H1 (cell line): ENCODE results near the gene FAM24B. TPM values are rescaled to one million over a fixed set of nuclear protein-coding genes. Genes with fewer than 3 reads are reported as not detected.

Source experiments
- ASH2L ChIP-seq: fragments of 200-600, 300-600 bp; sonication (generic); IDR thresholded peaks from one replicate; pipeline ENCODE4 v1.7.1; 2017; ENCODE audit warnings: low read length
- CHD7 ChIP-seq: fragments of 300-600 bp; sonication (generic); IDR thresholded peaks from 2 replicates; pipeline ENCODE4 v1.7.1; 2012; ENCODE audit warnings: low read length, moderate library complexity, mild to moderate bottlenecking, inconsistent platforms; ENCODE audit not compliant: insufficient replicate concordance
- JUN ChIP-seq: IDR thresholded peaks from 2 replicates; pipeline ENCODE4 v1.6.1; 2011; ENCODE audit warnings: low read depth, mild to moderate bottlenecking, improper control_type of control experiment, low read length
- POU5F1 ChIP-seq: IDR thresholded peaks from 2 replicates; pipeline ENCODE4 v1.6.1; 2011; ENCODE audit warnings: low read depth, mild to moderate bottlenecking, low read length, moderate library complexity
- RAD21 ChIP-seq, 2 experiments: IDR thresholded peaks in 1 of 2; conservative IDR thresholded peaks in 1 of 2; 2 replicates each; pipeline ENCODE4 v1.6.1; 2011; ENCODE audit warnings: low read depth in 2 of 2, low read length in 2 of 2, improper control_type of control experiment in 1 of 2, inconsistent platforms in 1 of 2, mild to moderate bottlenecking in 1 of 2, moderate library complexity in 1 of 2
- SP2 ChIP-seq: IDR thresholded peaks from 2 replicates; pipeline ENCODE4 v1.6.1; 2012; ENCODE audit warnings: mild to moderate bottlenecking, low read length, inconsistent platforms
- SRF ChIP-seq: IDR thresholded peaks from 2 replicates; pipeline ENCODE4 v1.6.1; 2011; ENCODE audit warnings: mild to moderate bottlenecking, low read depth, low read length, moderate library complexity
- YY1 ChIP-seq: IDR thresholded peaks from 2 replicates; pipeline ENCODE4 v1.6.1; 2011; ENCODE audit warnings: low read depth, mild to moderate bottlenecking, low read length
- polyA plus RNA-seq, 7 experiments: library from polyadenylated mRNA; depleted of rRNA in 3 of 7; stranded (reverse) in 5 of 7; unstranded in 2 of 7; fragments of >200 nt in 5 of 7; fragments of 200-250 nt in 2 of 7; gene quantifications; 1 replicate in 5 of 7; 2 replicates in 1 of 7; 4 replicates in 1 of 7; pipeline versions ENCODE4 v1.2.1 to v1.2.3, GENCODE V29; 2011 to 2013; ENCODE audit warnings: missing spikeins in 2 of 7, mixed read lengths in 2 of 7
- total RNA-seq: library from RNA; stranded (reverse); fragmentation: NEBNext Ultra II Directional; extraction: Animal tissue kit (Norgen Biotek cat#: 25700); gene quantifications from 2 replicates; pipeline ENCODE4 v1.2.1, GENCODE V29; 2021

Gene FAM24B
- total and polyA plus RNA-seq, 2 of the 8 experiments (the other 6 are each of a cell fraction or from before 2014, with no cell fraction given) = 0.50 to 0.56 TPM

DNA sequence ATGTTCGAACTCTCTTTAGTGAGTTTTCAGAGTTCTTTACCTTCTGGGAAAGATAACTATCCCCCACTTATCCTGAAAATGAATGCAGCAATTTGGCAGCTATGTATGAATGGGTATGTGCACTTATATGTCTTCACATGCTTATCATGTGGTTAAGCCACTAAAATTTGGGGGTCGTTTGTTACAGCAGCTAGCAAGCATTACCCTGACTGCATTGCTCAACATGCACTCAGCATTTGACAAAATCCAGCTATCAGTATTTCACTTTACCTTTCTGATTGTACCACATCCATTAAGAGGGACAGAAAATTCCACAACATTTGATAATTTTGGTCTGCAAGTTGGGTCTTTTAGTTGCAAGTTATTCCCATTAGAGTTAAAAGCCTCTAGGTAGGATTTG is 43.5 kb downstream of the FAM24B start (continued):
- TF ChIP-seq CHD7 (no peak), ASH2L (no peak), RAD21 (IDR thresholded peaks at IDR 0.05 in 1 of 2, conservative IDR thresholded peaks at IDR 0.05 in 1 of 2; ENCODE audit: low read depth in 2 of 2, low read length in 2 of 2) (no peak), SP2 (no peak), SRF (no peak), JUN (no peak), POU5F1 (no peak), YY1 (no peak)
